Esophagus squamous epithelium (tissue), 4 donors: ENCODE data around the gene CD248.

Source experiments
- POLR2A ChIP-seq, 4 donors: fragments of 450-650 bp; IDR thresholded peaks; one replicate each; pipeline ENCODE4 v1.6.1; 2017; ENCODE audit warnings: antibody characterized with exemption in 4 of 4, mild to moderate bottlenecking in 4 of 4, moderate library complexity in 3 of 4
- TF ChIP-seq, protein P1 (sequence below), 6 experiments: fragments of 450-650 bp in 4 of 6; fragments of 200-600 bp in 2 of 6; sonication (generic) in 2 of 6; IDR thresholded peaks; one replicate each; pipeline ENCODE4 v1.5.1; 2016 to 2019; ENCODE audit warnings: antibody characterized with exemption in 6 of 6, mild to moderate bottlenecking in 4 of 6, moderate library complexity in 4 of 6

DNA sequence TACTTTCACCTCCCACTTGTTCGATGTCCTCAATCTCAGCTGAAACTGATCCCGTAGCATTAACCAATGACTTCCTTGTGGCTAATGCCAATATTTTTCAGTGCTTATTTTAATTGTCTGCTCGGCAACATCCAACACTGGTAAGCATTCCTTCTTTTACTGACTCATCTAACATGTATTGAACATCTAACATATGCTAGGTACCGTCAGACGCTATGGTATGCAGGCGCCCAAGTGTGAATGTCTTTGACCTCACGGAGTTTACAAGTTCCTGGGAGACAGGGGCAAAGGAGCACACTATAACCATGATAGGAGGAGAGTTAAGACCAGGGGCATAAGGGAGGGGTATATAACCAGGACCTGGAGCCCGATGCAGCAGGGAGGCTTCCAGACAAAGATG is 26.3 kb upstream of the CD248 start:
- TF ChIP-seq, protein P1, sequence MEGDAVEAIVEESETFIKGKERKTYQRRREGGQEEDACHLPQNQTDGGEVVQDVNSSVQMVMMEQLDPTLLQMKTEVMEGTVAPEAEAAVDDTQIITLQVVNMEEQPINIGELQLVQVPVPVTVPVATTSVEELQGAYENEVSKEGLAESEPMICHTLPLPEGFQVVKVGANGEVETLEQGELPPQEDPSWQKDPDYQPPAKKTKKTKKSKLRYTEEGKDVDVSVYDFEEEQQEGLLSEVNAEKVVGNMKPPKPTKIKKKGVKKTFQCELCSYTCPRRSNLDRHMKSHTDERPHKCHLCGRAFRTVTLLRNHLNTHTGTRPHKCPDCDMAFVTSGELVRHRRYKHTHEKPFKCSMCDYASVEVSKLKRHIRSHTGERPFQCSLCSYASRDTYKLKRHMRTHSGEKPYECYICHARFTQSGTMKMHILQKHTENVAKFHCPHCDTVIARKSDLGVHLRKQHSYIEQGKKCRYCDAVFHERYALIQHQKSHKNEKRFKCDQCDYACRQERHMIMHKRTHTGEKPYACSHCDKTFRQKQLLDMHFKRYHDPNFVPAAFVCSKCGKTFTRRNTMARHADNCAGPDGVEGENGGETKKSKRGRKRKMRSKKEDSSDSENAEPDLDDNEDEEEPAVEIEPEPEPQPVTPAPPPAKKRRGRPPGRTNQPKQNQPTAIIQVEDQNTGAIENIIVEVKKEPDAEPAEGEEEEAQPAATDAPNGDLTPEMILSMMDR (IDR thresholded peaks at IDR 0.05), result no peak
- TF ChIP-seq POLR2A (IDR thresholded peaks at IDR 0.05), result no peak
